ENCODE measurements around the gene TTC28. TPM values are rescaled to one million over a fixed set of nuclear protein-coding genes. Genes with fewer than 3 reads are reported as not detected.

The TTC28 gene
- total RNA-seq, 8 experiments from 2014 or later, result 19.2 to 51.4 (median 26.6) TPM

DNA sequence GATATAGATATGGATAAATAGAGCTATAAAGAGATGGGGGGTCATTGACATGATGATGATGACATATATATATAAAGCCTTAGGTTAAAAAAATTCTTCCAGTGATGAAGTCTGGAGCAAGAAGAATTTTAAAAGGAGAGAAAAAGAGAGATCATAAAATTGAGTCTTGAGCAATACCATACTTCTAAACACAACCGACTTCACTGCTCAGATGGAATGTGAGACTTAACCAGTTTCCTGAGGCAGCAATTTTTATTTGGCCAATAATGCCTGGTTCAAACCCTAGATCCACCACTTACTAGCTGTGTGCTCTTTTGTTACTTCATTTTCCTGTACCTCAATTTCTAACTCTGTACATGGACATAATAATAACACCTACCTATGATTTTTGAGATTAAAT is 229.5 kb downstream of the TTC28 start:
- no peak for ATAC-seq (replicated peaks in 6 of 8)
- Histone ChIP-seq H3K4me3 (no peak overlapping the region), H3K27ac (no peak overlapping the region), H3K4me1 (replicated peaks in 1 of 2) (peaks cover 0 to 3% of the 10 kb centered on the region in 2 donors)
- in situ Hi-C loops (cut with MboI; ENCODE audit: low pct_unique_long_range_greater_than_20kb in 2 of 9, low sequenced_read_pairs in 9 of 9, unreplicated experiment in 9 of 9), result no loop called here
- WGBS, 10 experiments, result 67 to 100% (median 100%) methylated on average over 1 of the region's 1 CpG; no CpG with 5 or more reads in 5 of the 10 experiments

DNA sequence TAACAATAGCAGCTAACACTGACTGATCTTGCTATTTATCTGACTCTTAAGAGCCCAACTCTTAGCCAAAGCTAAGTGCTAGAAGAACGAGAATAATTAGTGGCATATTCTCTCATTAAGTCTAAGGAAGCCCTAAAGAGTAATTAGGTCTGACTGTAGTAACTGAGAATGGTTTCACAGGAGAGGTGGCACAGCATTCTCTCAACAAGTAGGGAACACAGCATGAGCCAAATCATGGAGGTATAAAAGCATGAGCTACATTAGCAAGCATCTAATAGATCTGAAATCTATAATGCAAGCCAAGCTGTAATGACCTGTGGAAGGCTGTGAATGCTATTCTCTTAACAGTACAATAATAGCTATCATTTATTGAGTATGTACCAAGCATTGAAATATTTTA is 230.6 kb downstream of the TTC28 start:
- H3K27ac ChIP-seq, result no peak overlapping the region
- no peak overlapping the region for H3K4me3 ChIP-seq
- in situ Hi-C loops (cut with MboI; ENCODE audit: low pct_unique_long_range_greater_than_20kb in 2 of 9, low sequenced_read_pairs in 9 of 9, unreplicated experiment in 9 of 9), result loop anchor here in 3 of 9 experiments (25.0 kb wide), 1 partner anchor 387 kb away; no protein-coding TSS in a partner anchor
- H3K4me1 ChIP-seq (replicated peaks in 1 of 2), result peaks cover 0 to 3% of the 10 kb centered on the region in 2 donors
- WGBS, 10 experiments, result 17 to 89% (median 67%) methylated on average over 1 of the region's 1 CpG; no CpG with 5 or more reads in 3 of the 10 experiments
- ATAC-seq (replicated peaks in 6 of 8), result no peak

DNA sequence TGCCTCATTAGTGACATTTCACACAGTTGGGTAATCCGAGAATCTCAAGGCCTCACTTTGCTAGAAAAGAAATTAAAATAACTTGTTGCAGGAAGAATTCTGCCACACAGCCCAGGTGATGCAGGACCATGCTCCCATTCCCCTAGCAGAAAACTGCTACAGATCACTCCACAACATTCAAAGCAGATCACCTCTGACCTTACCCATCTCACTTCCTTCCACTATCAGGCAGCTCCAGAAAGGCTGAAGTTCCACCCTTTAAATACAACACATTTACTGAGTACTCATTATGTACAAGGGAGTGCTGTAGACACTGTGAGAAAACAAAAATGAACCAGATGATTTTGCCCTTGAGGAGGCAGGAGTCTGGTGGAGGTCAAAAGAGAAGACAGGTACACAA is 231.0 kb downstream of the TTC28 start:
- ATAC-seq (replicated peaks in 6 of 8), result no peak
- no peak overlapping the region for H3K4me3 ChIP-seq
- in situ Hi-C loops (cut with MboI; ENCODE audit: low pct_unique_long_range_greater_than_20kb in 2 of 9, low sequenced_read_pairs in 9 of 9, unreplicated experiment in 9 of 9), result loop anchor here in 3 of 9 experiments (25.0 kb wide), 1 partner anchor 386 kb away; no protein-coding TSS in a partner anchor
- H3K27ac ChIP-seq, result no peak overlapping the region
- peaks cover 0 to 3% of the 10 kb centered on the region in 2 donors for H3K4me1 ChIP-seq (replicated peaks in 1 of 2)
- 80 to 100% (median 100%) methylated on average over 1 of the region's 1 CpG for WGBS, 10 experiments

DNA sequence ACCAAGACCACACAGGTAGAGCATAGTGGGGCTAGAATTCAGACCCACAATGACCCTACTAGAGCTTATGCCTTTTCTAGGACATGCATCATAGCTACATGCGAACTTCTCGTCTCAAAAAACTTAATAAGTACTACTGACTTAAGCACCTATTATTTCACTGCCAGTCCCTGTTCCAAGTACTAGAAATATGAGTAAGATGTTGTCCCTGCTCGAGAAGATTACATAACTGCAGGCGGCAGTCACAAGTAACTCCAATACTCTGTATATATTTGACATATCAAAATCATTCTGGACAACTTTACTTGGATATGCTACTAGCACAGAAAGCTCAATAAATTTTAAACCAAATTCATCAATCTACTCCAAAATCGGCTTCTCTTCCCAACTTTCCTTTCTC is 235.0 kb downstream of the TTC28 start:
- in situ Hi-C loops (cut with MboI; ENCODE audit: low pct_unique_long_range_greater_than_20kb in 2 of 9, low sequenced_read_pairs in 9 of 9, unreplicated experiment in 9 of 9), result loop anchor here in 3 of 9 experiments (25.0 kb wide), 1 partner anchor 382 kb away; no protein-coding TSS in a partner anchor
- Histone ChIP-seq H3K4me1 (replicated peaks in 1 of 2) (peaks cover 22 to 27% of the 10 kb centered on the region in 2 donors), H3K27ac (no peak overlapping the region), H3K4me3 (no peak overlapping the region)
- ATAC-seq (replicated peaks in 6 of 8), result no peak
- WGBS, 10 experiments, result 44 to 100% (median 93%) methylated on average over 1 to 5 of the region's 5 CpGs

DNA sequence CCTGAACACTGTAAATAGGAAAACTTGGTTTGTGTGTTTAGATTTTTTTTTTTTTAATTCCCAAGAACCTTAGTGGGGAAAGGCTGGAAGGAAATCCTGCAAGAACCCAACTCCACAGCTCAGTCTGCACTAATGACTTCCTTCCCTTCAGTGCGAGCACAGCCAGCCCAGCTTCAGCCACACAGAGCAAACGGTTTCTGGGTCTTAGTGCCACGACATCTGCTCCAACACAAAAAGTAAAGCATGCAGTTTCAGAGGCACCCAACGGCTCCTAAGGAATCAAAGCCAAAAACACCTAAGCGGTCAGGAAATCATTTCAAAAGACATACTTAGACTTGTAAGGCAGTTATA is 236.1 kb downstream of the TTC28 start:
- in situ Hi-C loops (cut with MboI; ENCODE audit: low pct_unique_long_range_greater_than_20kb in 2 of 9, low sequenced_read_pairs in 9 of 9, unreplicated experiment in 9 of 9), result loop anchor here in 3 of 9 experiments (25.0 kb wide), 1 partner anchor 381 kb away; no protein-coding TSS in a partner anchor
- Histone ChIP-seq H3K4me3 (peak overlapping the region; percentile 33 to 60 (median 44)), H3K4me1 (replicated peaks in 1 of 2) (peaks cover 24 to 26% of the 10 kb centered on the region in 2 donors), H3K27ac (peak overlapping the region in 1 of 2 donors; percentile 57)
- peak; percentile 43 to 70 (median 62) for ATAC-seq (replicated peaks in 6 of 8)
- WGBS, 10 experiments, result 0 to 24% (median 0%) methylated on average over 2 to 5 of the region's 5 CpGs; no CpG with 5 or more reads in 3 of the 10 experiments

DNA sequence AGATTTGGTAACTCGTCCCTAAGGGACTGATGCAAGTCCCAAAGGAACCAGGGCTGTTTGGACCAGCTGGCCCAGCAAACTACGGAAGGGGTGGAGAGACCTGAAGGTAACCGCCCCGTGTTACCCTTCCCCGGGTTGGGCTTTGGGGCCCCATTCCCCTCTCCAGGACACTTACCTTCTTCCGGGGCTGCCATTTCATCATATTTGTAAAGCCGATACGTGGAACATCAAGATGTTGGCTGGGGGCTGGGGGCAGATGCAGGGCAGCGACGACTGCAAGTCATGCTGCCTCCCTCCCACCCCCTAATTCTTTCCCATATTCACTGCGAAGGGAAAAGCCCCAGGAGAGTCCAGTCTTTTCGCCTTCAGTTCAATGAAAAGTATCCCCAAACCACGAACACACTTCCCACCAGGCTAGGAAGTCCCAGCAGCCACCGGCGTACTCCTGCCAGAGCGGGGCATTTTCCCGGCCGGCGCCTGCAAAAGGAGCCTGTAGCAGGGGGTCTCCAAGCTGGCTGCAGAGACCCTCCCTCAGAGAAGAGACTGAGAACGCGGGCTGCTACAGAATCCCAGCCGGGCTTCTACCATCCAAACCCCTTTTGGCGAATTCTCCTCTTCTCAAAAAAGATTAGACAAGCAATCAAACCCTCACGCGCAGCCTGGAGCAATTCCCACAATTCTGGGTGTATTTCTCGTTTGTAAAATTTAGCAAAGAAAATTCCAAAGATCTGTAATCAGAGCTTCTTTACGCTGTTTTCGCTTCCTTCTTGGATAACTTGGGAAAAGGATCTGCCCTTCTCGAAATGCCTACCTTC is 236.7 kb downstream of the TTC28 start:
- 0 to 20% (median 0%) methylated on average over 3 to 20 of the region's 29 CpGs; no CpG with 5 or more reads in 1 of the 10 experiments for WGBS, 10 experiments
- in situ Hi-C loops (cut with MboI; ENCODE audit: low pct_unique_long_range_greater_than_20kb in 2 of 9, low sequenced_read_pairs in 9 of 9, unreplicated experiment in 9 of 9), result loop anchor here in 3 of 9 experiments (25.0 kb wide), 1 partner anchor 381 kb away; no protein-coding TSS in a partner anchor
- Histone ChIP-seq H3K4me3 (peak overlapping the region; percentile 33 to 60 (median 44)), H3K4me1 (replicated peaks in 1 of 2) (peaks cover 24 to 32% of the 10 kb centered on the region in 2 donors), H3K27ac (peak overlapping the region; percentile 34 to 57)
- peak; percentile 37 to 67 (median 48) for ATAC-seq (replicated peaks in 6 of 8)

DNA sequence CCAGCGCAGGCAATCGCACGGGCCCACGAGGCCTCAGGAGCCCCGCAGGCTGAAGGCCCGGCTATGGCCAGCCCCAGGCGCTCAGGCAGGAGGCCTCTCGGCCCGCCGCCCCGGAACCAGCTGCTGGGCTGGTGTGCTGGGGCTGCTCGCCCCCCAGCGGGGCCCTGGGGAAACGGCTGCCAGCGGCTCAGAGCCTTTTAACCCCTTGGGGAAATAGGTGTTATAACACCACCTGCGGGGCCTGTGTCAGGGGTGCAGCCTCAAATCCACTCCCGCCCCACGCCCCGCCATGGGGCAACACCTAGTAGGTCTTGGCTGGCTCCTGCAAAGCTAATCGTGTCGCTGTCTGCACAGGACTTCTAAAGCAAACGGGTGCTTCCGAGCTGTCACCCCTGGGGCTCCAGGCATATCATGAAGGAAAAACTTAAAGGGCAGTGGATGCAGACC is 237.4 kb downstream of the TTC28 start:
- H3K4me1 ChIP-seq (replicated peaks in 1 of 2), result peaks cover 28 to 38% of the 10 kb centered on the region in 2 donors
- WGBS, 10 experiments, result 0% methylated on average over 1 to 6 of the region's 23 CpGs; no CpG with 5 or more reads in 6 of the 10 experiments
- H3K4me3 ChIP-seq, result peak overlapping the region; percentile 33 to 60 (median 44)
- H3K27ac ChIP-seq, result peak overlapping the region; percentile 34 to 57
- ATAC-seq (replicated peaks in 6 of 8), result peak; percentile 83 to 96 (median 94)
- in situ Hi-C loops (cut with MboI; ENCODE audit: low pct_unique_long_range_greater_than_20kb in 2 of 9, low sequenced_read_pairs in 9 of 9, unreplicated experiment in 9 of 9), result loop anchor here in 3 of 9 experiments (25.0 kb wide), 1 partner anchor 380 kb away; no protein-coding TSS in a partner anchor

DNA sequence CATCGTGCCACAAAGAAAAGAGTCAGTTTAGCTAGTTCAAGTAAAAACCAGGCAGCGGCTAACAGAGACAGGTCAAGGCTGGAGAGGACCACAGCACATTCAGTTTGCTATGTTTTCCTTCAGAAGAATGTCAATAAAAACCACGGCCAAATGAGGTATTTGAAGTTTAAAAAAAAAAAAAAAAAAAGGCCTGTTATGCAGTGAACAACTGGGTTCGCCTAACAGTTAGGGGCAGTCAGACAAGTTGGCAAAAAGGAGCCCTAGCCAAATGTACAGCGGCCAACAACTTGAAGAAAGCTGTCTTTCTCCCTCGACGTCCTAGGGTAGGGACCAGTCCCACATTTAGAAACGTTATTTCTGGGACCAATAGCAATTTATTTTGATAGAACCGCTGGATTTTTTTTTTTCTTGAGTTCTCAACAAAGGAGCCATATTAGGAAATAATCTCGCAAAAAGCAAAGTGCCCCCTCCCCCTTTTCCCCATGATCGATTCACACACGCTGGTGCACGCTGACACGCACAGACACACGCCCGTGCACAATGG is 237.8 kb downstream of the TTC28 start:
- H3K4me3 ChIP-seq, result peak overlapping the region; percentile 33 to 60 (median 44)
- H3K27ac ChIP-seq, result peak overlapping the region; percentile 34 to 57
- 4 to 60% (median 35%) methylated on average over 3 to 13 of the region's 16 CpGs for WGBS, 10 experiments
- peaks cover 28 to 43% of the 10 kb centered on the region in 2 donors for H3K4me1 ChIP-seq (replicated peaks in 1 of 2)
- ATAC-seq (replicated peaks in 6 of 8), result peak in 7 of 8 experiments; percentile 3 to 27 (median 13)
- in situ Hi-C loops (cut with MboI; ENCODE audit: low pct_unique_long_range_greater_than_20kb in 2 of 9, low sequenced_read_pairs in 9 of 9, unreplicated experiment in 9 of 9), result loop anchor here in 3 of 9 experiments (25.0 kb wide), 1 partner anchor 379 kb away; no protein-coding TSS in a partner anchor

DNA sequence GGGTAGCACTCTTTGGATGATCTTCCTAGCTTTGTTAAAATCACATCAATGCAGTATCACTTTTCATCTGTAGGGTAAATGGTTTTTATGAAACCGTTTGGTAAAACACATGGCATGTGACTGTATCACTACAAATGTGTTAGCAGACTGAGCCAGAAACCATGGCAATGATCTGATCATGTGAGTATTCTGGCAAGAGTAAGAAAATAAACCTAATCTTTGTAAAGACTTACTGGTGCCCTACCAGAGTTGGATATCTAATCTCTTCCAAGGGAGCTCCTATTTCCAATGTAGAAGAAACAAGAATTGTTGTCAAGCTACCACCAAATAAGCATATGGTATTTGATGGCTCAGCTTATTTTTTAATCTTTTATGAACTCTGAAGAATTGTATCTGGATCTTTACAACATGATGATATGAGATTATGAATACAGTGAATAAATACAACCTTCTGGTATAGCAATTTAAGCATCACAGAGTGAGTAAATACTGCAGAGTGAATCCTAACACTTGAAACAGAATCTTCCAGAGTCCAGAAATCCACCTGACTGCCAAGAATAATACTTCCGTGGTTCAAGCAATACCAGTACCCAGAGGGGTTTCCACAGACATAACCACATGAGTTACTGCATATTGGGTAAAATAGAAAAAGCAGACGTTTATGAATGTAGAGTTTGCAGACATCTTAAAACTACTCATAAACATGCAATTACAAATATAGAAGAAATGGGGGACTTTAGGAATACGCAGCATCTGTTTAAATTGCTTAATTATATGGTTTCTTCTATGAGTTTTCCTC is 238.8 kb downstream of the TTC28 start:
- H3K4me1 ChIP-seq (replicated peaks in 1 of 2), result peaks cover 28 to 51% of the 10 kb centered on the region in 2 donors
- no peak for ATAC-seq (replicated peaks in 6 of 8)
- 50 to 100% (median 70%) methylated on average over 1 to 4 of the region's 4 CpGs; no CpG with 5 or more reads in 1 of the 10 experiments for WGBS, 10 experiments
- H3K27ac ChIP-seq, result no peak overlapping the region
- peak overlapping the region in 4 of 5 donors; percentile 33 to 60 (median 48) for H3K4me3 ChIP-seq
- in situ Hi-C loops (cut with MboI; ENCODE audit: low pct_unique_long_range_greater_than_20kb in 2 of 9, low sequenced_read_pairs in 9 of 9, unreplicated experiment in 9 of 9), result loop anchor here in 3 of 9 experiments (25.0 kb wide), 1 partner anchor 378 kb away; no protein-coding TSS in a partner anchor

DNA sequence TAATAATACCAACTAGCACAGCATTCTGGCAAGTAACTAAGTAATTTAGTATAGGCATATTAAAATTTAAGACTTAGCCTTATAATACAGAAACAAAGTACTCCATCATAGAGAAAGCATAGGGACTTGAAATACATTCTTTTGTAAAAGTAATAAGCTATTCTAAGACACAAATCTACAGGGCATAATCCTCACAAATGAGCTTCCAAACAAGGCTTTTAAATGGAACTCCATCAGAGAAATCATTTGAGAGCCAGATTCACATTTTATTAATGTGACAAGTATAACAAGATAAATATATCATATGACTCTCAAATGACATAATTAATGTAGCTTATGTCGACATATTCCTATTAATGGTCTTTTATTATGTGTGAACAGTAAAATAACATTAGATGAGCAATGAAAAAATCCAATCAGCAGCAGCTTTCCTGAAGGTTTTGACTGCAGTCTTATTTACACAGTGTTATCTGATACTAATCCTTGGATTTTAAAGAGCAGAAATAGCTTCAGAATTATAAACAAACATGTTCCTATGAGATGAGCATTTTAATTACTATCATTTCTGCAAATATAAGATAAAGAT is 241.4 kb downstream of the TTC28 start:
- Histone ChIP-seq H3K4me1 (replicated peaks in 1 of 2) (peaks cover 41 to 64% of the 10 kb centered on the region in 2 donors), H3K27ac (no peak overlapping the region), H3K4me3 (no peak overlapping the region)
- ATAC-seq (replicated peaks in 6 of 8), result no peak
- in situ Hi-C loops (cut with MboI; ENCODE audit: low pct_unique_long_range_greater_than_20kb in 2 of 9, low sequenced_read_pairs in 9 of 9, unreplicated experiment in 9 of 9), result loop anchor here in 3 of 9 experiments (25.0 kb wide), 1 partner anchor 376 kb away; no protein-coding TSS in a partner anchor
- WGBS, 10 experiments, result 0 to 100% (median 75%) methylated on average over 1 of the region's 1 CpG; no CpG with 5 or more reads in 3 of the 10 experiments

DNA sequence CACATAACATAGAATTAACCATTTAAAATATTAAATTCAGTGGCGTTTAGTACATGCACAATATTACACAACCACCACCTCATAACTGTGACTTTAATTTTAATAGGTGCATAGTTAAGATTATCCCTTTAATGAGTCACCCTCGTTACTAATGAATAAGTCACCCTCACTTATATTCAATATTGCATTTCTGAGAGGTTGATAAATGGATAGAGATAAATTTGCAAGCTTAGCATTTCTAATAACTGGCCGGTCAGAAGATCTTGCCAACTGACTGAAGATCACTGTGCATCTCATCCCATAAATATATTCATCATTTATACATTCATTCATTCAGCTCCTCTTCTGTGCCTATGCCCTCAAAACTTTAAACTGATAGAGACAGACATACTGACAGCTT is 243.7 kb downstream of the TTC28 start:
- in situ Hi-C loops (cut with MboI; ENCODE audit: low pct_unique_long_range_greater_than_20kb in 2 of 9, low sequenced_read_pairs in 9 of 9, unreplicated experiment in 9 of 9), result loop anchor here in 3 of 9 experiments (25.0 kb wide), 1 partner anchor 374 kb away; no protein-coding TSS in a partner anchor
- WGBS, 10 experiments, result 0 to 100% (median 51%) methylated on average over 2 to 3 of the region's 3 CpGs; no CpG with 5 or more reads in 2 of the 10 experiments

More for the DNA sequence above, 243.7 kb downstream of the TTC28 start:
- Histone ChIP-seq H3K27ac (no peak overlapping the region), H3K4me1 (replicated peaks in 1 of 2) (peaks cover 30 to 62% of the 10 kb centered on the region in 2 donors), H3K4me3 (no peak overlapping the region)
- peak in 3 of 8 experiments; percentile 45 to 51 (median 47) for ATAC-seq (replicated peaks in 6 of 8)

All from motor neuron (in vitro differentiated cells).